ENCODE results near the gene STOML1. TPM values are rescaled to one million over a fixed set of nuclear protein-coding genes. Genes with fewer than 3 reads are reported as not detected.

The STOML1 gene
- total and polyA plus RNA-seq, 10 of the 15 experiments (the other 5 are each of a cell fraction or from before 2014, with no cell fraction given), result 0.14 to 13.6 (median 8.3) TPM

DNA sequence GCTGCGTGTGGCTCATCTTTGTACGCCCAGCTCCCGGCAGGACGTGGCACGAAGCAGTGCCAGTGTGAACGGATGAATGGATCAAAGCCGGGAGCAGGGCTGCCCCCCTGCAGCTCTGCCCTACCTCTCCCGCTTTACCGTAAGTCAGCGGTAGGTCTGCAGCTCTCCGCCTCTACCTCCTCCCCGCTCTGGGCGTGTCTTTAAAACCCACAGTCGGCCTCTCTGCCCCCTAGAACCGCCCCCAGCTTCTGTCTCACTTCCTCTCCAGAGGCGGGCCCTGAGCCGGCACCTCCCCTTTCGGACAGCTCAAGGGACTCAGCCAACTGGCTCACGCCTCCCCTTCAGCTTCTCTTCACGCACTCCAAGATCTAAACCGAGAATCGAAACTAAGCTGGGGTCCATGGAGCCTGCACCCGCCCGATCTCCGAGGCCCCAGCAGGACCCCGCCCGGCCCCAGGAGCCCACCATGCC, 2.4 kb upstream of the STOML1 start, which contains the start of gene PML (continued):
- no peak for TF ChIP-seq NR2C2 (IDR thresholded peaks at IDR 0.05; ENCODE audit: borderline replicate concordance, control insufficient read depth, insufficient read length, low read depth)
- TF ChIP-seq IRF4 (IDR thresholded peaks at IDR 0.05; ENCODE audit: low read depth, low read length), result no peak
- peak; percentile 29; the same call in 1 of the 2 replicates for TF ChIP-seq RFX5 (IDR thresholded peaks at IDR 0.05; ENCODE audit: low read depth, low read length)
- TF ChIP-seq TARDBP (IDR thresholded peaks at IDR 0.05; ENCODE audit: borderline replicate concordance), result no peak
- TF ChIP-seq, protein P1, sequence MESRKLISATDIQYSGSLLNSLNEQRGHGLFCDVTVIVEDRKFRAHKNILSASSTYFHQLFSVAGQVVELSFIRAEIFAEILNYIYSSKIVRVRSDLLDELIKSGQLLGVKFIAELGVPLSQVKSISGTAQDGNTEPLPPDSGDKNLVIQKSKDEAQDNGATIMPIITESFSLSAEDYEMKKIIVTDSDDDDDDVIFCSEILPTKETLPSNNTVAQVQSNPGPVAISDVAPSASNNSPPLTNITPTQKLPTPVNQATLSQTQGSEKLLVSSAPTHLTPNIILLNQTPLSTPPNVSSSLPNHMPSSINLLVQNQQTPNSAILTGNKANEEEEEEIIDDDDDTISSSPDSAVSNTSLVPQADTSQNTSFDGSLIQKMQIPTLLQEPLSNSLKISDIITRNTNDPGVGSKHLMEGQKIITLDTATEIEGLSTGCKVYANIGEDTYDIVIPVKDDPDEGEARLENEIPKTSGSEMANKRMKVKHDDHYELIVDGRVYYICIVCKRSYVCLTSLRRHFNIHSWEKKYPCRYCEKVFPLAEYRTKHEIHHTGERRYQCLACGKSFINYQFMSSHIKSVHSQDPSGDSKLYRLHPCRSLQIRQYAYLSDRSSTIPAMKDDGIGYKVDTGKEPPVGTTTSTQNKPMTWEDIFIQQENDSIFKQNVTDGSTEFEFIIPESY (IDR thresholded peaks at IDR 0.05), result no peak
- no peak for TF ChIP-seq BACH1 (IDR thresholded peaks at IDR 0.05; ENCODE audit: borderline replicate concordance)
- TF ChIP-seq, protein P2, sequence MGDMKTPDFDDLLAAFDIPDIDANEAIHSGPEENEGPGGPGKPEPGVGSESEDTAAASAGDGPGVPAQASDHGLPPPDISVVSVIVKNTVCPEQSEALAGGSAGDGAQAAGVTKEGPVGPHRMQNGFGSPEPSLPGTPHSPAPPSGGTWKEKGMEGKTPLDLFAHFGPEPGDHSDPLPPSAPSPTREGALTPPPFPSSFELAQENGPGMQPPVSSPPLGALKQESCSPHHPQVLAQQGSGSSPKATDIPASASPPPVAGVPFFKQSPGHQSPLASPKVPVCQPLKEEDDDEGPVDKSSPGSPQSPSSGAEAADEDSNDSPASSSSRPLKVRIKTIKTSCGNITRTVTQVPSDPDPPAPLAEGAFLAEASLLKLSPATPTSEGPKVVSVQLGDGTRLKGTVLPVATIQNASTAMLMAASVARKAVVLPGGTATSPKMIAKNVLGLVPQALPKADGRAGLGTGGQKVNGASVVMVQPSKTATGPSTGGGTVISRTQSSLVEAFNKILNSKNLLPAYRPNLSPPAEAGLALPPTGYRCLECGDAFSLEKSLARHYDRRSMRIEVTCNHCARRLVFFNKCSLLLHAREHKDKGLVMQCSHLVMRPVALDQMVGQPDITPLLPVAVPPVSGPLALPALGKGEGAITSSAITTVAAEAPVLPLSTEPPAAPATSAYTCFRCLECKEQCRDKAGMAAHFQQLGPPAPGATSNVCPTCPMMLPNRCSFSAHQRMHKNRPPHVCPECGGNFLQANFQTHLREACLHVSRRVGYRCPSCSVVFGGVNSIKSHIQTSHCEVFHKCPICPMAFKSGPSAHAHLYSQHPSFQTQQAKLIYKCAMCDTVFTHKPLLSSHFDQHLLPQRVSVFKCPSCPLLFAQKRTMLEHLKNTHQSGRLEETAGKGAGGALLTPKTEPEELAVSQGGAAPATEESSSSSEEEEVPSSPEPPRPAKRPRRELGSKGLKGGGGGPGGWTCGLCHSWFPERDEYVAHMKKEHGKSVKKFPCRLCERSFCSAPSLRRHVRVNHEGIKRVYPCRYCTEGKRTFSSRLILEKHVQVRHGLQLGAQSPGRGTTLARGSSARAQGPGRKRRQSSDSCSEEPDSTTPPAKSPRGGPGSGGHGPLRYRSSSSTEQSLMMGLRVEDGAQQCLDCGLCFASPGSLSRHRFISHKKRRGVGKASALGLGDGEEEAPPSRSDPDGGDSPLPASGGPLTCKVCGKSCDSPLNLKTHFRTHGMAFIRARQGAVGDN (IDR thresholded peaks at IDR 0.05), result no peak
- TF ChIP-seq RUNX3 (IDR thresholded peaks at IDR 0.05; ENCODE audit: low read length), result peak; percentile 66
- TF ChIP-seq, protein P3, sequence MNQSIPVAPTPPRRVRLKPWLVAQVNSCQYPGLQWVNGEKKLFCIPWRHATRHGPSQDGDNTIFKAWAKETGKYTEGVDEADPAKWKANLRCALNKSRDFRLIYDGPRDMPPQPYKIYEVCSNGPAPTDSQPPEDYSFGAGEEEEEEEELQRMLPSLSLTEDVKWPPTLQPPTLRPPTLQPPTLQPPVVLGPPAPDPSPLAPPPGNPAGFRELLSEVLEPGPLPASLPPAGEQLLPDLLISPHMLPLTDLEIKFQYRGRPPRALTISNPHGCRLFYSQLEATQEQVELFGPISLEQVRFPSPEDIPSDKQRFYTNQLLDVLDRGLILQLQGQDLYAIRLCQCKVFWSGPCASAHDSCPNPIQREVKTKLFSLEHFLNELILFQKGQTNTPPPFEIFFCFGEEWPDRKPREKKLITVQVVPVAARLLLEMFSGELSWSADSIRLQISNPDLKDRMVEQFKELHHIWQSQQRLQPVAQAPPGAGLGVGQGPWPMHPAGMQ (IDR thresholded peaks at IDR 0.05; ENCODE audit: borderline replicate concordance), result no peak
- no peak for TF ChIP-seq SMAD5 (IDR thresholded peaks at IDR 0.05; ENCODE audit: low read depth)
- no peak for TF ChIP-seq ZZZ3 (IDR thresholded peaks at IDR 0.05; ENCODE audit: control insufficient read depth, insufficient read length, low read depth)
- TF ChIP-seq WRNIP1 (IDR thresholded peaks at IDR 0.05; ENCODE audit: borderline replicate concordance, low read depth, low read length), result no peak
- TF ChIP-seq, protein P4, sequence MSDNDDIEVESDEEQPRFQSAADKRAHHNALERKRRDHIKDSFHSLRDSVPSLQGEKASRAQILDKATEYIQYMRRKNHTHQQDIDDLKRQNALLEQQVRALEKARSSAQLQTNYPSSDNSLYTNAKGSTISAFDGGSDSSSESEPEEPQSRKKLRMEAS (IDR thresholded peaks at IDR 0.05; ENCODE audit: low read depth, low read length), result no peak; the same call in 1 of the 2 replicates
- TF ChIP-seq NR2F1 (conservative IDR thresholded peaks at IDR 0.05), result no peak
- no peak for TF ChIP-seq RAD21 (IDR thresholded peaks at IDR 0.05; ENCODE audit: insufficient read depth, low read depth, low read length)
- no peak for TF ChIP-seq BCL11A (IDR thresholded peaks at IDR 0.05; ENCODE audit: low read depth, low read length)
- TF ChIP-seq, protein P5, sequence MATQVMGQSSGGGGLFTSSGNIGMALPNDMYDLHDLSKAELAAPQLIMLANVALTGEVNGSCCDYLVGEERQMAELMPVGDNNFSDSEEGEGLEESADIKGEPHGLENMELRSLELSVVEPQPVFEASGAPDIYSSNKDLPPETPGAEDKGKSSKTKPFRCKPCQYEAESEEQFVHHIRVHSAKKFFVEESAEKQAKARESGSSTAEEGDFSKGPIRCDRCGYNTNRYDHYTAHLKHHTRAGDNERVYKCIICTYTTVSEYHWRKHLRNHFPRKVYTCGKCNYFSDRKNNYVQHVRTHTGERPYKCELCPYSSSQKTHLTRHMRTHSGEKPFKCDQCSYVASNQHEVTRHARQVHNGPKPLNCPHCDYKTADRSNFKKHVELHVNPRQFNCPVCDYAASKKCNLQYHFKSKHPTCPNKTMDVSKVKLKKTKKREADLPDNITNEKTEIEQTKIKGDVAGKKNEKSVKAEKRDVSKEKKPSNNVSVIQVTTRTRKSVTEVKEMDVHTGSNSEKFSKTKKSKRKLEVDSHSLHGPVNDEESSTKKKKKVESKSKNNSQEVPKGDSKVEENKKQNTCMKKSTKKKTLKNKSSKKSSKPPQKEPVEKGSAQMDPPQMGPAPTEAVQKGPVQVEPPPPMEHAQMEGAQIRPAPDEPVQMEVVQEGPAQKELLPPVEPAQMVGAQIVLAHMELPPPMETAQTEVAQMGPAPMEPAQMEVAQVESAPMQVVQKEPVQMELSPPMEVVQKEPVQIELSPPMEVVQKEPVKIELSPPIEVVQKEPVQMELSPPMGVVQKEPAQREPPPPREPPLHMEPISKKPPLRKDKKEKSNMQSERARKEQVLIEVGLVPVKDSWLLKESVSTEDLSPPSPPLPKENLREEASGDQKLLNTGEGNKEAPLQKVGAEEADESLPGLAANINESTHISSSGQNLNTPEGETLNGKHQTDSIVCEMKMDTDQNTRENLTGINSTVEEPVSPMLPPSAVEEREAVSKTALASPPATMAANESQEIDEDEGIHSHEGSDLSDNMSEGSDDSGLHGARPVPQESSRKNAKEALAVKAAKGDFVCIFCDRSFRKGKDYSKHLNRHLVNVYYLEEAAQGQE (IDR thresholded peaks at IDR 0.05; ENCODE audit: low read depth, low read length), result no peak
- no peak for TF ChIP-seq FOS (IDR thresholded peaks at IDR 0.05; ENCODE audit: borderline replicate concordance, extremely low read depth, insufficient read length)
- peak; percentile 27; the same call in 1 of the 2 replicates for TF ChIP-seq HCFC1 (IDR thresholded peaks at IDR 0.05; ENCODE audit: low read length)
- TF ChIP-seq MYC (IDR thresholded peaks at IDR 0.05; ENCODE audit: insufficient read depth, insufficient read length, insufficient replicate concordance, low read length, severe bottlenecking), result no peak
- TF ChIP-seq RBBP5 (conservative IDR thresholded peaks at IDR 0.05), result no peak
